H1 (cell line): ENCODE data around the gene ITGAV. TPM values are rescaled to one million over a fixed set of nuclear protein-coding genes. Genes with fewer than 3 reads are reported as not detected.
A peak's percentile ranks its signal among the peaks of the same experiment; 100 is the strongest.

Experiments
- CTCF ChIA-PET: fragments of 300-600 bp; sonication (Branson Sonifier 250); formaldehyde crosslinking; loops from one replicate; lab custom pipeline; 2021; ENCODE audit not compliant: partially characterized antibody; lab: Charles Lee
- POLR2A ChIA-PET: fragments of 300-600 bp; sonication (Branson Sonifier 250); formaldehyde crosslinking; loops from one replicate; lab custom pipeline; 2021; ENCODE audit warnings: inconsistent platforms; ENCODE audit not compliant: partially characterized antibody; lab: Charles Lee
- DNase-seq, 2 experiments: peaks; one replicate each; pipeline versions ENCODE4 v3.0.0 to v3.0.0-alpha.2; 2010 to 2022; ENCODE audit warnings: low spot score in 2 of 2, low read depth in 1 of 2, mixed read lengths in 1 of 2
- FAIRE-seq: peaks from 2 replicates; lab custom pipeline; 2011; peaks lifted over from hg19 to GRCh38; lab: Jason Lieb, UNC
- H2AFZ ChIP-seq: 2 replicates; pipeline ENCODE4 v1.8.1; 2012; ENCODE audit warnings: low read length, inconsistent platforms
- H2AK5ac ChIP-seq: 2 replicates; pipeline ENCODE4 v1.6.1; 2013; ENCODE audit warnings: low read depth, low read length
- H2BK120ac ChIP-seq: replicated peaks from 2 replicates; pipeline ENCODE3; 2013; ENCODE audit warnings: low read depth, low read length, inconsistent platforms
- H2BK12ac ChIP-seq: 2 replicates; pipeline ENCODE4 v1.6.1; 2013; ENCODE audit warnings: low read depth, low read length
- H2BK15ac ChIP-seq: 2 replicates; pipeline ENCODE4 v1.6.1; 2013; ENCODE audit warnings: low read length
- H2BK20ac ChIP-seq: 2 replicates; pipeline ENCODE4 v1.6.1; 2013; ENCODE audit warnings: low read length
- H2BK5ac ChIP-seq: 2 replicates; pipeline ENCODE4 v1.6.1; 2013; ENCODE audit warnings: low read depth, low read length
- H3K14ac ChIP-seq: 2 replicates; pipeline ENCODE4 v1.6.1; 2013; ENCODE audit warnings: inconsistent platforms; ENCODE audit not compliant: insufficient read length
- H3K18ac ChIP-seq: 2 replicates; pipeline ENCODE4 v1.6.1; 2013; ENCODE audit warnings: low read length; ENCODE audit errors: extremely low read depth
- H3K23ac ChIP-seq: 2 replicates; pipeline ENCODE4 v1.6.1; 2013; ENCODE audit warnings: inconsistent platforms; ENCODE audit not compliant: insufficient read length
- H3K23me2 ChIP-seq: 2 replicates; pipeline ENCODE4 v1.6.1; 2013; ENCODE audit warnings: low read depth, low read length
- H3K27ac ChIP-seq: 2 replicates; pipeline ENCODE4 v1.6.1; 2011; ENCODE audit warnings: low read depth, low read length, inconsistent platforms
- H3K27me3 ChIP-seq, 4 experiments: replicated peaks in 1 of 4; 1 replicate in 1 of 4; 2 replicates in 3 of 4; pipeline versions ENCODE4 v1.6.1 to v1.8.1; 2011 to 2013; ENCODE audit warnings: low read length in 3 of 4, mild to moderate bottlenecking in 3 of 4, inconsistent platforms in 2 of 4, mixed read lengths in 2 of 4, moderate library complexity in 1 of 4; ENCODE audit not compliant: control insufficient read depth in 3 of 4, insufficient read depth in 3 of 4; ENCODE audit errors: extremely low read depth in 1 of 4
- H3K36me3 ChIP-seq, 4 experiments: 2 replicates each; pipeline versions ENCODE4 v1.6.1 to v1.8.1; 2011 to 2013; ENCODE audit warnings: mild to moderate bottlenecking in 4 of 4, low read length in 3 of 4, moderate library complexity in 2 of 4, control low read depth in 1 of 4, inconsistent platforms in 1 of 4; ENCODE audit not compliant: insufficient read depth in 4 of 4, control insufficient read depth in 2 of 4
- H3K4ac ChIP-seq: replicated peaks from 2 replicates; pipeline ENCODE3; 2013; ENCODE audit warnings: low read length, low read depth, mixed read lengths, inconsistent platforms; ENCODE audit not compliant: insufficient read length
- H3K4me1 ChIP-seq, 4 experiments: replicated peaks in 1 of 4; 1 replicate in 1 of 4; 2 replicates in 3 of 4; pipeline versions ENCODE4 v1.6.1 to v1.8.1; 2011 to 2013; ENCODE audit warnings: low read length in 3 of 4, inconsistent platforms in 2 of 4, mixed read lengths in 1 of 4; ENCODE audit not compliant: insufficient read depth in 4 of 4, control insufficient read depth in 3 of 4
- H3K4me2 ChIP-seq, 2 experiments: 2 replicates each; pipeline versions ENCODE4 v1.6.1 to v1.8.1; 2011 to 2013; ENCODE audit warnings: low read depth in 2 of 2, low read length in 2 of 2, control low read depth in 1 of 2, inconsistent platforms in 1 of 2, mild to moderate bottlenecking in 1 of 2; ENCODE audit not compliant: insufficient read depth in 1 of 2
- H3K4me3 ChIP-seq, 4 experiments: fragments of 200-600, 300-600 bp in 1 of 4; sonication (generic), shearing (Covaris generic), sonication (Bioruptor Twin) in 1 of 4; 2 replicates each; pipeline versions ENCODE4 v1.5.1 to v1.8.1; 2011 to 2016; ENCODE audit warnings: low read length in 4 of 4, low read depth in 3 of 4, control low read depth in 2 of 4, inconsistent platforms in 2 of 4, mild to moderate bottlenecking in 2 of 4, mixed read lengths in 1 of 4, moderate library complexity in 1 of 4; ENCODE audit not compliant: insufficient read depth in 2 of 4; ENCODE audit errors: extremely low read depth in 1 of 4
- H3K56ac ChIP-seq: replicated peaks from 2 replicates; pipeline ENCODE3; 2013; ENCODE audit warnings: low read depth, mild to moderate bottlenecking, mixed read lengths, low read length, inconsistent platforms; ENCODE audit not compliant: insufficient read length
- H3K79me1 ChIP-seq: 2 replicates; pipeline ENCODE4 v1.6.1; 2013; ENCODE audit warnings: low read depth, low read length, control low read depth
- H3K79me2 ChIP-seq, 2 experiments: 2 replicates each; pipeline versions ENCODE4 v1.6.1 to v1.8.1; 2012 to 2013; ENCODE audit warnings: low read length in 2 of 2, mild to moderate bottlenecking in 2 of 2, inconsistent platforms in 1 of 2; ENCODE audit not compliant: insufficient read depth in 2 of 2, control insufficient read depth in 1 of 2
- H3K9ac ChIP-seq, 4 experiments: replicated peaks in 1 of 4; 1 replicate in 1 of 4; 2 replicates in 3 of 4; pipeline versions ENCODE4 v1.6.1 to v1.8.1; 2011 to 2013; ENCODE audit warnings: low read depth in 3 of 4, low read length in 3 of 4, control low read depth in 2 of 4, mild to moderate bottlenecking in 2 of 4, moderate library complexity in 2 of 4, inconsistent platforms in 1 of 4; ENCODE audit errors: extremely low read depth in 1 of 4
- H3K9me3 ChIP-seq, 2 experiments: 2 replicates each; pipeline versions ENCODE4 v1.6.1 to v1.8.1; 2012 to 2013; ENCODE audit warnings: mild to moderate bottlenecking in 2 of 2, moderate library complexity in 2 of 2, control low read depth in 1 of 2, inconsistent platforms in 1 of 2, low read depth in 1 of 2, low read length in 1 of 2, mixed read lengths in 1 of 2; ENCODE audit not compliant: insufficient read depth in 2 of 2
- H4K20me1 ChIP-seq, 2 experiments: replicated peaks in 1 of 2; 2 replicates each; pipeline versions ENCODE3 to v1.8.1; 2011 to 2013; ENCODE audit warnings: inconsistent platforms in 2 of 2, low read length in 2 of 2, mild to moderate bottlenecking in 1 of 2; ENCODE audit not compliant: insufficient read depth in 2 of 2, control insufficient read depth in 1 of 2
- H4K5ac ChIP-seq: 2 replicates; pipeline ENCODE4 v1.6.1; 2013; ENCODE audit warnings: low read length, low read depth, mixed read lengths, inconsistent platforms; ENCODE audit not compliant: insufficient read length
- H4K8ac ChIP-seq: 2 replicates; pipeline ENCODE4 v1.8.0; 2013; ENCODE audit warnings: mild to moderate bottlenecking, moderate library complexity, low read length, inconsistent platforms; ENCODE audit not compliant: insufficient read depth; ENCODE audit errors: extremely low read depth
- H4K91ac ChIP-seq: replicated peaks from 2 replicates; pipeline ENCODE3; 2013; ENCODE audit warnings: low read length, mixed read lengths, inconsistent platforms; ENCODE audit not compliant: insufficient read length
- ASH2L ChIP-seq: fragments of 200-600, 300-600 bp; sonication (generic); IDR thresholded peaks from one replicate; pipeline ENCODE4 v1.7.1; 2017; ENCODE audit warnings: low read length
- CBX8 ChIP-seq: fragments of 300-800, 300-1000 bp; sonication (generic); IDR thresholded peaks from 2 replicates; pipeline ENCODE4 v1.7.1; 2016; ENCODE audit warnings: low read depth, low read length, borderline replicate concordance
- CTBP2 ChIP-seq: IDR thresholded peaks from 2 replicates; pipeline ENCODE4 v1.7.0; 2011; ENCODE audit warnings: borderline replicate concordance, mild to moderate bottlenecking, moderate library complexity, mixed read lengths, low read length; ENCODE audit not compliant: insufficient read depth, insufficient read length
- FOSL1 ChIP-seq: IDR thresholded peaks from 2 replicates; pipeline ENCODE4 v1.6.1; 2011; ENCODE audit warnings: mild to moderate bottlenecking, low read depth, low read length, moderate library complexity; ENCODE audit not compliant: insufficient read depth
- HDAC2 ChIP-seq, 2 experiments: fragments of 300-600 bp in 1 of 2; sonication (generic) in 1 of 2; IDR thresholded peaks; 2 replicates each; pipeline ENCODE4 v1.6.1; 2011 to 2012; ENCODE audit warnings: low read depth in 2 of 2, low read length in 2 of 2, mild to moderate bottlenecking in 2 of 2, moderate library complexity in 2 of 2, borderline replicate concordance in 1 of 2, inconsistent platforms in 1 of 2
- KDM1A ChIP-seq: fragments of 200-600, 300-600 bp; sonication (generic); IDR thresholded peaks from 2 replicates; pipeline ENCODE4 v1.7.1; 2016; ENCODE audit warnings: mild to moderate bottlenecking, low read length, borderline replicate concordance
- KDM5A ChIP-seq: fragments of 200-600 bp; IDR thresholded peaks from 2 replicates; pipeline ENCODE4 v1.7.1; 2012; ENCODE audit warnings: mild to moderate bottlenecking, low read length, inconsistent platforms, mixed read lengths
- MAFK ChIP-seq: IDR thresholded peaks from 2 replicates; pipeline ENCODE4 v1.6.1; 2012; ENCODE audit warnings: low read depth, mild to moderate bottlenecking, improper control_type of control experiment, low read length
- NRF1 ChIP-seq: IDR thresholded peaks from 2 replicates; pipeline ENCODE4 v1.6.1; 2011; ENCODE audit warnings: mild to moderate bottlenecking, low read depth, low read length, improper control_type of control experiment
- SUZ12 ChIP-seq: fragments of 200-600 bp; sonication (generic); IDR thresholded peaks from 2 replicates; pipeline ENCODE4 v1.6.1; 2012; ENCODE audit warnings: mild to moderate bottlenecking, inconsistent platforms, low read length, moderate library complexity, mixed read lengths
- TBP ChIP-seq: IDR thresholded peaks from 2 replicates; pipeline ENCODE4 v1.6.1; 2011; ENCODE audit warnings: low read depth, low read length, improper control_type of control experiment
- WGBS, 2 experiments: shearing (Covaris generic) in 1 of 2; methylation state at CpG; one replicate each; pipeline versions ENCODE4 v1.1.6 to v1.1.7; 2013 to 2015; ENCODE audit warnings: low lambda C conversion rate in 2 of 2, mixed read lengths in 2 of 2, inconsistent platforms in 1 of 2, low coverage in 1 of 2, missing lambda C conversion rate in 1 of 2; ENCODE audit not compliant: insufficient replicate concordance in 2 of 2, insufficient coverage in 1 of 2, insufficient read length in 1 of 2; ENCODE audit errors: extremely low coverage in 1 of 2, missing lambda C conversion rate in 1 of 2; 5-methylcytosine and 5-hydroxymethylcytosine counted together
- polyA plus RNA-seq, 7 experiments: library from polyadenylated mRNA; depleted of rRNA in 3 of 7; stranded (reverse) in 5 of 7; unstranded in 2 of 7; fragments of >200 nt in 5 of 7; fragments of 200-250 nt in 2 of 7; gene quantifications; 1 replicate in 5 of 7; 2 replicates in 1 of 7; 4 replicates in 1 of 7; pipeline versions ENCODE4 v1.2.1 to v1.2.3, GENCODE V29; 2011 to 2013; ENCODE audit warnings: missing spikeins in 2 of 7, mixed read lengths in 2 of 7
- total RNA-seq: library from RNA; stranded (reverse); fragmentation: NEBNext Ultra II Directional; extraction: Animal tissue kit (Norgen Biotek cat#: 25700); gene quantifications from 2 replicates; pipeline ENCODE4 v1.2.1, GENCODE V29; 2021

The ITGAV gene
- total and polyA plus RNA-seq, 2 of the 8 experiments (the other 6 are each of a cell fraction or from before 2014, with no cell fraction given): 11.7 to 42.4 TPM

DNA sequence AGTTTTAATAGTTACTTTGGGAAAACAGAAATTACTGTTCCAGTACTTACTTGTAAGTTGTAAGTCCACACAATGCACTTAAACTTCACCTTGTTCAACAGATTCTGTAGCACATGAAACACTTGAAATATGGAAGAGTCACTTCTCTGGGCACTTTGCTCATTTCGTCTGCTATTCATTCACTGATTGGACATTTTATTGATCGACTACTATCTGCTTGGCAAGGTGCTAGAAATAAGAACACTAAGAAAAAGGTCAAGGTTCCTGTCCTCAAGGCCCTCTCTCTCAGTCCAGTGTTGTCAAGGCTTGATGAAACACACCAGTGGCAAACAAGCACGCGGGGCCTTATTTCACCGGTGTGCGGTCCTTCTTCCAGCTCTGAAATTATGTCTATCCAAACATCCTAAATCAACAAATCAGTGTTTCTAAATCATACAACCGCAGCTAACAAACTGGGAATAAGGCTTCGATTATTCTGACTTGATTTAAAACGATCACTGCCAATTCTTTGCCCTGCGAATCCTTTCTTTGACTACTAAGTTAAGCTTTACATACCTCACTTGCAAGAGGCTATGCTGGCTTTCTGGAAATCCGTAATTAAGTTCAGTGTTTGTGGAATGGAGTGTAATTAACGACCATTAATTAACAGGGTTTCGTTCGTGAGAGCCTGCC lies 780 bp upstream of the ITGAV start:
- Histone ChIP-seq H3K27me3 (no peaks in the 10 kb centered on the region), H3K79me1 (no peaks in the 10 kb centered on the region), H3K18ac (0 out of 2 replicates have a peak overlapping the region, but pooled peaks have one; percentile 72), H3K36me3 (no peaks in the 10 kb centered on the region), H3K9ac (peak overlapping the region in 3 of 4 experiments; percentile 38 to 76 (median 62); a peak in 5 of 7 replicates), H3K9me3 (no peaks in the 10 kb centered on the region), H2BK12ac (0 out of 2 replicates have a peak overlapping the region, but pooled peaks have one; percentile 4), H2BK120ac (peak overlapping the region; percentile 94), H2BK15ac (peak overlapping the region; percentile 5; the same call in 1 of the 2 replicates), H4K5ac (no peak overlapping the region), H3K27ac (no peak overlapping the region; the same call in 1 of the 2 replicates), H3K79me2 (peaks cover 0 to 36% of the 10 kb centered on the region in 2 experiments; a peak in 3 of 4 replicates), H3K4me3 (peak overlapping the region; percentile 77 to 96 (median 94)), H2AK5ac (no peak overlapping the region), H3K23me2 (peaks cover 10% of the 10 kb centered on the region), H3K4me2 (peak overlapping the region; percentile 71 to 92), H4K8ac (no peak overlapping the region), H4K91ac (peak overlapping the region; percentile 61), H3K56ac (no peak overlapping the region), H2BK5ac (peak overlapping the region; percentile 88; the same call in 1 of the 2 replicates), H3K23ac (no peak overlapping the region), H2BK20ac (no peak overlapping the region), H3K4ac (peak overlapping the region; percentile 71), H4K20me1 (no peaks in the 10 kb centered on the region), H2AFZ (peak overlapping the region; percentile 47; the same call in 1 of the 2 replicates), H3K4me1 (peaks cover 0 to 4% (median 2%) of the 10 kb centered on the region in 4 experiments; a peak in 4 of 7 replicates), H3K14ac (no peak overlapping the region)
- ChIA-PET CTCF (interaction anchor here (0.8 to 1.5 kb wide), 6 partner anchors 10 to 98 kb away, joined by 3 to 5 read pairs (median 3); no protein-coding TSS in a partner anchor), POLR2A (interaction anchor here (0.5 to 2.3 kb wide), 14 partner anchors 11 to 191 kb away, joined by 3 to 15 read pairs (median 3); partner anchors contain the start of gene ZC3H15)
- 56% methylated on average over 14 of the region's 14 CpGs; no CpG with 5 or more reads in 1 of the 2 experiments for WGBS, 2 experiments
- no peak for DNase-seq
- no peak for FAIRE-seq
- TF ChIP-seq MAFK (no peak), HDAC2 (IDR thresholded peaks at IDR 0.05; ENCODE audit: borderline replicate concordance in 1 of 2, low read depth in 2 of 2, low read length in 2 of 2) (no peak), ASH2L (no peak), KDM1A (no peak), KDM5A (no peak), NRF1 (no peak), CTBP2 (no peak), CBX8 (no peak), FOSL1 (no peak), TBP (no peak), SUZ12 (no peak)
